Pancreas (tissue), 10 donors: ENCODE results near the gene PPM1F. TPM values are rescaled to one million over a fixed set of nuclear protein-coding genes. Genes with fewer than 3 reads are reported as not detected.

ENCODE experiments used
- ATAC-seq, 4 donors: fragments of 200-7000 bp; cut with Tn5 transposase; one replicate each; pipeline versions ENCODE4 v1.8.0 to v1.9.1; 2020; ENCODE audit warnings: mild to moderate bottlenecking in 4 of 4, moderate library complexity in 4 of 4
- DNase-seq, 6 donors: peaks; one replicate each; pipeline ENCODE4 v3.0.0-alpha.2; 2020
- FAIRE-seq: peaks from 2 replicates; lab custom pipeline; 2012; peaks lifted over from hg19 to GRCh38; lab: Jason Lieb, UNC
- H3K27ac ChIP-seq, 4 donors: fragments of 200-600 bp; sonication (generic); 1 replicate in 3 of 4; 2 replicates in 1 of 4; pipeline versions ENCODE4 v1.5.0 to v1.8.0; 2020
- H3K27me3 ChIP-seq, 4 donors: fragments of 200-600 bp; one replicate each; pipeline ENCODE4 v1.8.0; 2021
- H3K36me3 ChIP-seq, 3 donors: fragments of 200-600 bp; sonication (generic) in 1 of 3; one replicate each; pipeline versions ENCODE4 v1.5.0 to v1.8.0; 2020 to 2021
- H3K4me1 ChIP-seq, 3 donors: fragments of 200-600 bp; one replicate each; pipeline ENCODE4 v1.8.0; 2021
- H3K4me3 ChIP-seq, 4 donors: fragments of 200-600 bp; sonication (generic) in 2 of 4; one replicate each; pipeline versions ENCODE4 v1.5.0 to v1.8.0; 2020 to 2021
- H3K9me3 ChIP-seq, 4 donors: fragments of 200-600 bp; one replicate each; pipeline ENCODE4 v1.8.0; 2021
- WGBS, 2 donors: extraction: QIAGEN DNeasy Blood & Tissue Kit; methylation state at CpG; one replicate each; pipeline ENCODE4 v1.1.7; 2013; 5-methylcytosine and 5-hydroxymethylcytosine counted together
- intact Hi-C, 3 donors: fragments of 100-400 bp; cut with DNase I; formaldehyde crosslinking; loops; one replicate each; pipeline versions ENCODE4 v1.11.1 to v1.14.2; 2022
- polyA plus RNA-seq, 2 donors: library from polyadenylated mRNA; stranded (reverse); fragments of 200-250 nt; gene quantifications; one replicate each; pipeline ENCODE4 v1.2.3, GENCODE V29; 2013
- total RNA-seq, 6 donors: library from RNA; stranded (reverse); fragmentation: NEBNext Ultra II Directional in 4 of 6; extraction: Animal tissue kit (Norgen Biotek cat#: 25700) in 4 of 6; gene quantifications; one replicate each; pipeline versions ENCODE4 v1.2.1 to v1.2.4, GENCODE V29; 2021 to 2023
- TF ChIP-seq, protein P1 (sequence below), 4 donors: fragments of 200-600 bp; sonication (generic) in 3 of 4; IDR thresholded peaks; one replicate each; pipeline versions ENCODE4 v1.5.0 to v1.8.0; 2021; ENCODE audit warnings: antibody characterized with exemption in 4 of 4
- donor health status: healthy with polysubstance abuse.
- donor health status: DM: no; HTN: no; CAD: no; lungs with moderate emphysema.
- donor health status: DM: no; HTN: no; CAD: no.
- donor health status: control.
- donor health status: control.
- donor health status: Bipolar disorder and iron deficiency.
- donor health status: DM: yes; HTN: yes; CAD: no.
- donor health status: DM: no; HTN: no; CAD: no.
- donor health status: DM: no; HTN: no; CAD: no.
- donor health status: DM: yes; HTN: yes; CAD: no.

PPM1F gene
- total and polyA plus RNA-seq, 8 donors: 9.2 to 16.0 (median 10.2) TPM

- WGBS, 2 donors: 86 to 90% methylated on average over 12 of the region's 12 CpGs
- Histone ChIP-seq H3K27ac (no peak overlapping the region), H3K9me3 (no peaks in the 10 kb centered on the region), H3K36me3 (peaks cover 0 to 4% (median 4%) of the 10 kb centered on the region in 3 donors), H3K4me1 (no peaks in the 10 kb centered on the region), H3K4me3 (no peak overlapping the region), H3K27me3 (no peaks in the 10 kb centered on the region)
- no peak for ATAC-seq
- DNase-seq: no peak
- no peak for FAIRE-seq
- TF ChIP-seq, protein P1, sequence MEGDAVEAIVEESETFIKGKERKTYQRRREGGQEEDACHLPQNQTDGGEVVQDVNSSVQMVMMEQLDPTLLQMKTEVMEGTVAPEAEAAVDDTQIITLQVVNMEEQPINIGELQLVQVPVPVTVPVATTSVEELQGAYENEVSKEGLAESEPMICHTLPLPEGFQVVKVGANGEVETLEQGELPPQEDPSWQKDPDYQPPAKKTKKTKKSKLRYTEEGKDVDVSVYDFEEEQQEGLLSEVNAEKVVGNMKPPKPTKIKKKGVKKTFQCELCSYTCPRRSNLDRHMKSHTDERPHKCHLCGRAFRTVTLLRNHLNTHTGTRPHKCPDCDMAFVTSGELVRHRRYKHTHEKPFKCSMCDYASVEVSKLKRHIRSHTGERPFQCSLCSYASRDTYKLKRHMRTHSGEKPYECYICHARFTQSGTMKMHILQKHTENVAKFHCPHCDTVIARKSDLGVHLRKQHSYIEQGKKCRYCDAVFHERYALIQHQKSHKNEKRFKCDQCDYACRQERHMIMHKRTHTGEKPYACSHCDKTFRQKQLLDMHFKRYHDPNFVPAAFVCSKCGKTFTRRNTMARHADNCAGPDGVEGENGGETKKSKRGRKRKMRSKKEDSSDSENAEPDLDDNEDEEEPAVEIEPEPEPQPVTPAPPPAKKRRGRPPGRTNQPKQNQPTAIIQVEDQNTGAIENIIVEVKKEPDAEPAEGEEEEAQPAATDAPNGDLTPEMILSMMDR (IDR thresholded peaks at IDR 0.05): no peak
- intact Hi-C loops: loop anchor here in 1 of 3 donors (10.0 kb wide), 1 partner anchor 242 kb away; no protein-coding TSS in a partner anchor
These were observed 6.3 kb downstream of the PPM1F start for GRCh38 chr22:21946262-21946925.

DNA sequence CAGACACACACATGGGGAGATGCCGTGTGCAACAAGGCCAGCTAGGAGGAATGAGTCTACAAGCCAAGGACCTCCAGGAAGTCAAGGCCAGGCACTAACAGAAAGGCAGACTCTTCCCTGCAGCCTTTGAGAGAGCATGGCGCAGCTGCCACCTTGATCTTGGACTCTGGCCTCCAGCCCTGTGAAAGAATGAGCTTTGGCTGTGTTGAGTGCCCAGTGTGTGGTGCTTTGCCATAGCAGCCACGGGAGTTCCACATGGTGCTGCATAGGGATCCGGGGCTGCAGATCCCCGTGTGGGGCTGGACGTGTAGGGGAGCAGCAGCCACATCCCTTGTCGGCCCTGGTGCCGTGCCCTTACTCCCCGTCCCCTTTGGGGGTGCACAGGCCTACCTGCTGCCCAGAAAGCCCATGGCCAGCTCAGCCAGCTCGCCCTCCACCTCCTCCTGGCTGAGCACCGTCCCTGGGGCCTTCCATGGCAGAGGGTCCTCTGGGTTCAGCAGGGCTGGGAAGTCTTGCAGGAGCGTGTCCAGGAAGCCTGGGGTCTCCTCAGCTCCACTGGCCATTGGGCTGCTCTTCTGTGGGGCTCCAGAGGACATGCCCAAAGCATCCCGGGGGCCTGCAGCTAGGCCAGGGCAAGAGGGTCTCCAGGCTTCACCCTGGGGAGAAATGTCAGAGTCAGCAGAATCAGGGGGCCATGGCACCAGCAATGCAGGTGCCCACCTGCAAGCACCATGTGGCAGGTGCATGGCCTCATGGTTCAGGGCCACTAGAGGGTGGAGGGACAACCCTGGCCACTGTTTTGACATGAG lies 7.0 kb downstream of the PPM1F start:
- 85 to 89% methylated on average over 13 of the region's 13 CpGs for WGBS, 2 donors
- no peak overlapping the region for H3K27ac ChIP-seq
- no peaks in the 10 kb centered on the region for H3K4me1 ChIP-seq
- no peaks in the 10 kb centered on the region for H3K9me3 ChIP-seq
- intact Hi-C loops: loop anchor here in 1 of 3 donors (10.0 kb wide), 1 partner anchor 241 kb away; no protein-coding TSS in a partner anchor
- FAIRE-seq (no peak), DNase-seq (no peak), ATAC-seq (no peak)
- no peak overlapping the region for H3K4me3 ChIP-seq
- no peaks in the 10 kb centered on the region for H3K27me3 ChIP-seq
- peaks cover 0 to 4% (median 4%) of the 10 kb centered on the region in 3 donors for H3K36me3 ChIP-seq
- TF ChIP-seq, protein P1 (IDR thresholded peaks at IDR 0.05): no peak

- Histone ChIP-seq H3K27me3 (no peaks in the 10 kb centered on the region), H3K36me3 (peaks cover 0 to 4% (median 4%) of the 10 kb centered on the region in 3 donors), H3K4me3 (no peak overlapping the region), H3K9me3 (no peaks in the 10 kb centered on the region), H3K4me1 (no peaks in the 10 kb centered on the region), H3K27ac (no peak overlapping the region)
- no peak for FAIRE-seq
- intact Hi-C loops: loop anchor here in 1 of 3 donors (10.0 kb wide), 1 partner anchor 240 kb away; no protein-coding TSS in a partner anchor
- WGBS, 2 donors: 83 to 85% methylated on average over 7 of the region's 7 CpGs
- TF ChIP-seq, protein P1 (IDR thresholded peaks at IDR 0.05): no peak
- no peak for ATAC-seq
- no peak for DNase-seq
These were observed 7.8 kb downstream of the PPM1F start for GRCh38 chr22:21944871-21945270.

DNA sequence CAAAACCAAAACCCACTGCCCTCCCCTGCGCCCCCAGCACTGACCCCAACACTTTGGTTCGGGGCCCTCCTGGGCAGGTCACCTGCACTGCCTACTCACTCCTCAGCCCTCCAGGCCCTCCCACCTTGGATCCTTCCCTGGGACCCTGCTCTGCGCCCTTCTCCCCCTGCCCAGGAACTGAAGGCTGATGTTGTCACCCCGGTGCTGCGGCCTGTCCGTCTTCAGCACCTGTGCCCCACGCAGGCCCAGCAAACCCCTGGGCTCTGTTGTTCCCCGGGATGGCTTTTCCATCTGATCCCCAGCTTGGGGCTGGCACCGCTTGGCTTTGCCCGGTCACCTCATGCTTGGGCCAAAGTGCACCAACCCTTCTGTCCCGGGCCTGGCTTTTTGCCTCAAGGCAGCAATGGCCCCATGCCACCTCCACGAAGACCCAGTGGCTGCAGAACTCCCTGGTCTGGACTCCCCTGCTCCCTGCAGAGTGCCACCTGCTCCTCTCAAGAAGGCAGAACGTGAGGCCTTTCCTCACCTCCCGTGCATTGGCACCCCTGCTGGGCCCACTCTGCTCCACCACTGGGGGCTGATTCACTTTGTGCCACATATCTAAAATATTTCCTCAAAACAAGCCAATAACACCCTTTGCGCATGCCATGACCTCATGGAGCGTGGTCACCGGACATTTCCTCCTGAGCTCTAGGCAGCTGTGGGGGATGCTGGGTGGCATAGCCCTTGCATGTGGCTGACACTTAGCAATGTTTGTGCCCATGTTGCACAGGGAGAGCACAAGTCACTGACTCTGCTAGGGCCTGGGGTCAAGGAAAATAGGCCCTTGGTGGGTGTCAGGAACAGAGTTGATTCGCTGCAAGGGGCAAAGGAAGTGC lies 8.8 kb downstream of the PPM1F start:
- no peaks in the 10 kb centered on the region for H3K27me3 ChIP-seq
- FAIRE-seq (no peak), ATAC-seq (no peak), DNase-seq (peak in 2 of 6 donors; percentile 11 to 53)
- TF ChIP-seq, protein P1 (IDR thresholded peaks at IDR 0.05): no peak
- peaks cover 0 to 4% (median 4%) of the 10 kb centered on the region in 3 donors for H3K36me3 ChIP-seq
- WGBS, 2 donors: 86 to 87% methylated on average over 18 of the region's 18 CpGs
- H3K27ac ChIP-seq: peak overlapping the region in 1 of 4 donors; percentile 28
- intact Hi-C loops: loop anchor here in 1 of 3 donors (10.0 kb wide), 1 partner anchor 239 kb away; no protein-coding TSS in a partner anchor
- H3K4me3 ChIP-seq: no peak overlapping the region
- no peaks in the 10 kb centered on the region for H3K9me3 ChIP-seq
- peaks cover 0 to 3% (median 0%) of the 10 kb centered on the region in 3 donors for H3K4me1 ChIP-seq
